BJ (cell line): ENCODE results near the gene LMBRD1. TPM values are rescaled to one million over a fixed set of nuclear protein-coding genes. Genes with fewer than 3 reads are reported as not detected.

Experiments used
- CTCF ChIA-PET: fragments of 350-600 bp; formaldehyde crosslinking; extraction: SDS; loops from one replicate; lab custom pipeline; 2021; ENCODE audit warnings: antibody characterized with exemption, inconsistent platforms; lab: Yijun Ruan, JAX
- POLR2A ChIA-PET: fragments of 300-600 bp; sonication (Branson Sonifier 250); formaldehyde crosslinking; extraction: SDS; loops from one replicate; lab custom pipeline; 2021; ENCODE audit warnings: antibody characterized with exemption; lab: Charles Lee
- DNase-seq: peaks from one replicate; pipeline ENCODE4 v3.0.0-alpha.2; 2011; ENCODE audit warnings: low read depth
- H3K27me3 ChIP-seq: 2 replicates; pipeline ENCODE4 v1.6.0; 2011; ENCODE audit warnings: low read length; ENCODE audit not compliant: control insufficient read depth, insufficient read depth
- H3K36me3 ChIP-seq: 2 replicates; pipeline ENCODE4 v1.5.1; 2011; ENCODE audit warnings: low read length; ENCODE audit not compliant: control insufficient read depth, insufficient read depth
- H3K4me3 ChIP-seq: 2 replicates; pipeline ENCODE4 v1.5.1; 2011; ENCODE audit warnings: low read depth, mild to moderate bottlenecking, control low read depth, low read length
- polyA minus RNA-seq: library from RNA; depleted of rRNA, polyadenylated mRNA; stranded (reverse); fragments of >200 nt; gene quantifications from 2 replicates; pipeline ENCODE4 v1.2.3, GENCODE V29; 2011; rRNA and poly(A)+ RNA removed
- polyA plus RNA-seq: library from polyadenylated mRNA; depleted of rRNA; stranded (reverse); fragments of >200 nt; gene quantifications from 2 replicates; pipeline ENCODE4 v1.2.3, GENCODE V29; 2011; rRNA removed
- TF ChIP-seq, protein P1 (sequence below): IDR thresholded peaks from 2 replicates; pipeline ENCODE4 v1.5.1; 2011; ENCODE audit warnings: low read depth, mild to moderate bottlenecking, control low read depth, inconsistent platforms, low read length, moderate library complexity; ENCODE audit not compliant: insufficient read depth

The LMBRD1 gene
- polyA plus RNA-seq (9.0 and 19.1 TPM in 2 replicates), polyA minus RNA-seq (5.0 and 8.7 TPM in 2 replicates)

DNA sequence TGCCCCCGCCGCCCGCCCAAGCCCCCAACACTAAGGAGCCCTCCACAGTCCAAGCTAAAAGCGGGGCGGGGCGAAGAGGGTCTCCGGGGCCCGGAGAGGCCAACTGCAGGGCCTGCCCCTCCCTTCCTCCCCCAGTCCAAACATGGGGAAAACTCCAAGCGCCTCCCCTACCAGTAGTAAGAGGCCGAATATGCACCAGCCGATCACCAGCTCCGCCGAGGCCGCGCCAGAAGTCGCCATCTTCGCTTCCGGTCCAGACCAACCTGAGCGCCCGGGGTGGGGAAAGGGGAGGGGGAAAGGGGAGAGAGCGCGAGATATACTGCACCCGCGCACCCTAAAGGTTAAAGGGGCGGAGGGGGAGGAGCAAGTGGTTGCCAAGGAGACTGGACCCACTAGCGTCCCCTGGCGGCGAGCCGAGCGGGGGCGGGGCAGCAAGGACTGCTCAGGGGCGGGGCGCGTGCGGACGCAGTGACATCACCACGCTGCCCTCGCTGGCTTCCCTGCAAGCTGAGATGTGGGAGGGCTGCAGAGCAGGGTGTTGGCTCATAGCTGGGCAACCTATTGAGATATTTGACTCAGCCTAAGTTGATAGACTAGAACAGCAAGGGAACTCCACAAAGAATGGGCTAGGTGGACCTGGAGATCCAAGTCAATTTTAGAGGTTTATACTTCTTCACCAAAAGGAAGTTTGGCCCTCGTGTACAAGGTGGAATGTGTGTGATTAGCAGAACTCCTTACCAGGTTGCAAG, at the start of gene LMBRD1:
Gene LMBRD1 (minus strand): TSS at position 369 of the 749 bp plus-strand sequence. CDS start 129 bp downstream, at position 240.
- H3K36me3 ChIP-seq, result no peaks in the 10 kb centered on the region
- peak within 1 kb of the TSS; percentile 78 for H3K4me3 ChIP-seq
- no peaks in the 10 kb centered on the region for H3K27me3 ChIP-seq
- peak; percentile 67 for DNase-seq
- TF ChIP-seq, protein P1, sequence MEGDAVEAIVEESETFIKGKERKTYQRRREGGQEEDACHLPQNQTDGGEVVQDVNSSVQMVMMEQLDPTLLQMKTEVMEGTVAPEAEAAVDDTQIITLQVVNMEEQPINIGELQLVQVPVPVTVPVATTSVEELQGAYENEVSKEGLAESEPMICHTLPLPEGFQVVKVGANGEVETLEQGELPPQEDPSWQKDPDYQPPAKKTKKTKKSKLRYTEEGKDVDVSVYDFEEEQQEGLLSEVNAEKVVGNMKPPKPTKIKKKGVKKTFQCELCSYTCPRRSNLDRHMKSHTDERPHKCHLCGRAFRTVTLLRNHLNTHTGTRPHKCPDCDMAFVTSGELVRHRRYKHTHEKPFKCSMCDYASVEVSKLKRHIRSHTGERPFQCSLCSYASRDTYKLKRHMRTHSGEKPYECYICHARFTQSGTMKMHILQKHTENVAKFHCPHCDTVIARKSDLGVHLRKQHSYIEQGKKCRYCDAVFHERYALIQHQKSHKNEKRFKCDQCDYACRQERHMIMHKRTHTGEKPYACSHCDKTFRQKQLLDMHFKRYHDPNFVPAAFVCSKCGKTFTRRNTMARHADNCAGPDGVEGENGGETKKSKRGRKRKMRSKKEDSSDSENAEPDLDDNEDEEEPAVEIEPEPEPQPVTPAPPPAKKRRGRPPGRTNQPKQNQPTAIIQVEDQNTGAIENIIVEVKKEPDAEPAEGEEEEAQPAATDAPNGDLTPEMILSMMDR, result peak; percentile 90
- ChIA-PET CTCF (interaction anchor here (0.7 to 1.9 kb wide), 14 partner anchors 9 to 199 kb away, joined by 3 to 9 read pairs (median 4); no protein-coding TSS in a partner anchor), POLR2A (interaction anchor here (0.6 kb wide), 2 partner anchors 12 to 97 kb away, joined by 3 to 6 read pairs; no protein-coding TSS in a partner anchor)

DNA sequence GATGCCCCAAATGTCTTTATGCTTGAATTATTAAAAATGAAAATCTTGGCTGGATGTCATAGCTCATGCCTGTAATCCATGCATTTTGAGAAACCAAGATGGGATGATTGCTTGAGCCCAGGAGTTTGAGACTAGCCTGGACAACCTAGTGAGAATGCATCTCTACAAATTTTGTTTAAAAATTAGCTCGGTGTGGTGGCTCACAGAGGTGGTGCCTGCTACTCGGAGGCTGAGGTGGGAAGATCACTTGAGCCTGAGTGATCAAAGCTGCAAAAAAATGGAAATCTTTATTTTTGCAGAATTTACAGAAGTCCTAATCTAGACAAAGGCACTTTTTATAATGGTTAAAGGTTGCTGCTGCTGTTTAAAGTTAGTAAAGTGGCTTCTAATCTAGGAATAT, 49.5 kb upstream of the LMBRD1 start:
- CTCF ChIA-PET, result interaction anchor here (1.7 kb wide), 1 partner anchor 12 kb away, joined by 8 read pairs; no protein-coding TSS in a partner anchor
- Histone ChIP-seq H3K4me3 (no peak overlapping the region), H3K27me3 (no peaks in the 10 kb centered on the region; the same call in 1 of the 2 replicates), H3K36me3 (no peaks in the 10 kb centered on the region)
- no peak for DNase-seq
- POLR2A ChIA-PET, result no interaction called here
- TF ChIP-seq, protein P1, result no peak

DNA sequence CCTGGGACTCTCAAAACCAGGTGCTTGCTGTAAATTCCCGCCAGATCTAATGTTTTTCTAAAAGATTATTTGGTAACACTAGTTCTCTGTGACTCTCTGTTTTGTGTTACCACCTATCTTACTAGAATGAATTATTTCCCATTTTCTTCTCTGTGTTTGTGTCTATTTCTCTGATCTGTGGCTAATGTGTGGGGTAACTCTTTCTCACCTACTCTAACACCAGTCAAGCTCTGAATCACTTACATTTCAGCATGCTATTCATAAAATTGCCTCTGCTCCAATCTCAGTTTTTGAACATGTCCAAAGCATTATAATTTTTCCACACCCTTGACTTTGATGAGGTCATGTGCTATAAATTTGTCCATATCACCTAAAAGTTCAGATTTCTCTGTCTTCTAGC, 46.4 kb upstream of the LMBRD1 start:
- Histone ChIP-seq H3K27me3 (no peaks in the 10 kb centered on the region; the same call in 1 of the 2 replicates), H3K36me3 (no peaks in the 10 kb centered on the region), H3K4me3 (no peak overlapping the region)
- DNase-seq, result no peak
- TF ChIP-seq, protein P1, result no peak
- ChIA-PET CTCF (no interaction called here), POLR2A (no interaction called here)

DNA sequence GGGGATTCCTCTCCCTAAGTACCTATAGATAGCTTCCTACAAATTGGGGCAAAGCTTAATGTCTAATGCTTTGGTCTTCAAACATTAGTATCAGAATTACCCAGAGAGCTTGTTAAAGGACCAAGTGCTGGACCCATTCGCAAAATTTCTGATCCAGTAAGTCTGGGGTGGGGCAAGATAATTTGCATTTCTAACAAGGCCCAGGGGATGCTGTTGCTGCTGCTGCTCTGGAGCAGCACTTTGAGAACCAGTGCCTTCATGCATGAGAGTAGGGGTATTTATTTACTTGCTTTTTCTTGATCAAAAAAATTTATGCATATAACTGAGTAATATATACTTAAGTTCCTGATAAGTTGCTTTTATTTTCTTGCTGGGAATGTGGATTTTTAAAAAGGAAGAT, 45.1 kb upstream of the LMBRD1 start:
- no peaks in the 10 kb centered on the region; the same call in 1 of the 2 replicates for H3K27me3 ChIP-seq
- TF ChIP-seq, protein P1, result no peak
- H3K36me3 ChIP-seq, result no peaks in the 10 kb centered on the region
- POLR2A ChIA-PET, result no interaction called here
- CTCF ChIA-PET, result no interaction called here
- DNase-seq, result no peak
- H3K4me3 ChIP-seq, result no peak overlapping the region

DNA sequence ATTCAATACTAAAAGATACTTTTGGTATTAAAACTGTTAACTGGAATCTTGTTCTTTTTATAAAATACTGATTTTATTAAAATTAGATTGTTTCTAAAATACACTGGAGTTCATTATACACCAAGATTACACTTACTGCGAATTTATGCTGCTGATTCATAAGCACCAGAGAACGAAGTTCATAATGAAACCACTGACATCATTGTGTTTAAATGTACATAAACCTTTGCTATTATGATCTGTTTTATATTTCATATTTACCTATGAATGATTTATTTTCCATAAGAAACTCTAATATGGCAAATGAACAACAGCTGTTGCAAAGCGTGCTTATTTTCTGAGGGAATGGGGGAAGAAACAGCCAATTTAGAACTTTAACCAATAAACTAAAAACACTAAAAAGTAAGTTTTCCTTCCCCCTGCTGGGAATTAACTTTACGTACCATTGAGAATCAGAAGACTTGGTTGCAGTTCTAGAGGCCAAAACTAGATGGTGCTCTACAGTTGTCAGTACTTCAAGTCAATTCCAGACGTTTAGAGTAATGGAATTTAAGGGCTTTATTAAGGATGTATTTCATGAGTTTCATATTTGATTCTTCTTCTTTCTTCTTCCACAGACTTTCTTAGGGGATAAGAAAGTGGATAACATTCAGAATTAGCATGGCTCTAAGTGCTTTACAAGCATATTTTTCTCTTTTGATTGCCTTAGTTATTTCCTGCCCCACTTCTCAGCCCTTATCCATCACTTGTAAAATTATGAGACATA, 38.8 kb upstream of the LMBRD1 start:
- Histone ChIP-seq H3K36me3 (no peaks in the 10 kb centered on the region), H3K4me3 (no peak overlapping the region), H3K27me3 (no peaks in the 10 kb centered on the region)
- POLR2A ChIA-PET, result no interaction called here
- TF ChIP-seq, protein P1, result peak; percentile 90
- peak; percentile 12 for DNase-seq
- CTCF ChIA-PET, result interaction anchor here (0.6 to 3.8 kb wide), 11 partner anchors 16 to 331 kb away, joined by 3 to 19 read pairs (median 3); no protein-coding TSS in a partner anchor
